Activated CD8-positive, alpha-beta T cell treated with anti-CD3 and anti-CD28 coated beads, Interleukin-2, amount 10 ng/mL, durations not matched to agents 7 days and 5 days (primary cell): ENCODE results near the gene PDK4. TPM values are rescaled to one million over a fixed set of nuclear protein-coding genes. Genes with fewer than 3 reads are reported as not detected.

Experiments used
- ATAC-seq: fragments of 150-1000 bp; cut with Tn5 transposase; one replicate; pipeline ENCODE4 v1.10.0; 2021; ENCODE audit warnings: moderate library complexity
- CTCF ChIA-PET: fragments of 350-600 bp; sonication (Branson Sonifier 250); formaldehyde crosslinking; loops from one replicate; lab custom pipeline; 2021; ENCODE audit warnings: antibody characterized with exemption; lab: Charles Lee
- POLR2A ChIA-PET: fragments of 350-600 bp; sonication (Branson Sonifier 250); formaldehyde crosslinking; loops from one replicate; lab custom pipeline; 2021; ENCODE audit warnings: antibody characterized with exemption; lab: Charles Lee
- DNase-seq: peaks from one replicate; pipeline ENCODE4 v3.0.0-alpha.2; 2020
- H3K27ac Mint-ChIP-seq: one replicate; pipeline ENCODE4 v1.8.0; 2021; ENCODE audit warnings: mild to moderate bottlenecking, mixed read lengths
- H3K27me3 Mint-ChIP-seq: one replicate; pipeline ENCODE4 v1.8.0; 2021; ENCODE audit warnings: low read depth, mixed read lengths
- H3K36me3 Mint-ChIP-seq: one replicate; pipeline ENCODE4 v1.8.0; 2021; ENCODE audit warnings: low read depth, mixed read lengths
- H3K4me1 Mint-ChIP-seq: one replicate; pipeline ENCODE4 v1.8.0; 2021; ENCODE audit warnings: low read depth, mixed read lengths
- H3K4me3 Mint-ChIP-seq: one replicate; pipeline ENCODE4 v1.8.0; 2021; ENCODE audit warnings: mild to moderate bottlenecking, mixed read lengths
- H3K9me3 Mint-ChIP-seq: one replicate; pipeline ENCODE4 v1.8.0; 2022; ENCODE audit warnings: mixed read lengths; ENCODE audit not compliant: insufficient read depth
- total RNA-seq, 2 experiments: library from RNA; stranded (reverse); gene quantifications; one replicate each; pipeline ENCODE4 v1.2.3, GENCODE V29; 2021

The PDK4 gene
- total RNA-seq, 2 experiments from 2014 or later: not detected

DNA sequence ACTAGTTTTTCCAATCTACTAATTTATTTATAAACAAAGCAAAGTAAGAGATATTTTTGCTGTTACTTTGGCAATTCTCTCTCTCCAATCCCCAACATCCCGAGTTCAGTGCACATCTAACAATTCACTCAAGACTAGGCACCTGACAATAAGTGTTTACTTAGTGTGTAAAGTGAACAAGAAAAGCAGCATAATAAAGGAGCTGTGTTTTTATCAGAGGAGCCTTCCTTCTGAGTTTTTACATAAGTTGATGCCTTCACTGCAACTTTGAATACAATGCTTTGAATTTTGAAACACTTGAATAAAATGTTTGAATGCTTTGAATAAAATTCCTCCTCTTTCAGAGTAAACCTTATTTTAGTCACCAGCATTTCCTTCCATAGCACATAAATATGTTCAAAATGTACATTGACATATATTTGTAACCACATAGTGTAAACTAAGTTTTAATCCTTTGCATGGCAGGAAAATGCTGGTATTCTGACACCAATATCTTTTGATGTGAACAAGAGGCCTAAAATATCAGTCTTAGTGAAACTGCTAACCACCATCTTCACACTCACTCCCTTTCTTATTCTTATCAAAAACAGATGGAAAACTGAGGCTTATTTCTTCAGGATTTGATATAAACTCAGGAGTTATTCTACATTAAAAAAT, 11.4 kb downstream of the PDK4 start:
- POLR2A ChIA-PET: no interaction called here
- Mint-ChIP-seq H3K4me3 (no peak overlapping the region), H3K27me3 (peaks cover 2% of the 10 kb centered on the region), H3K9me3 (no peaks in the 10 kb centered on the region), H3K4me1 (no peaks in the 10 kb centered on the region), H3K27ac (no peak overlapping the region), H3K36me3 (no peaks in the 10 kb centered on the region)
- CTCF ChIA-PET: no interaction called here
- no peak for DNase-seq
- no peak for ATAC-seq

- CTCF ChIA-PET: no interaction called here
- H3K36me3 Mint-ChIP-seq: no peaks in the 10 kb centered on the region
- no peak overlapping the region for H3K4me3 Mint-ChIP-seq
- DNase-seq (no peak), ATAC-seq (no peak)
- H3K4me1 Mint-ChIP-seq: no peaks in the 10 kb centered on the region
- POLR2A ChIA-PET: no interaction called here
- peaks cover 2% of the 10 kb centered on the region for H3K27me3 Mint-ChIP-seq
- H3K27ac Mint-ChIP-seq: no peak overlapping the region
- H3K9me3 Mint-ChIP-seq: no peaks in the 10 kb centered on the region
Measured at GRCh38 chr7:95583834-95584621, 12.3 kb downstream of the PDK4 start.

- ChIA-PET CTCF (no interaction called here), POLR2A (interaction anchor here (0.6 kb wide), 1 partner anchor 206 kb away, joined by 3 read pairs; no protein-coding TSS in a partner anchor)
- Mint-ChIP-seq H3K4me1 (no peaks in the 10 kb centered on the region), H3K9me3 (no peaks in the 10 kb centered on the region), H3K4me3 (no peak overlapping the region), H3K27ac (no peak overlapping the region), H3K36me3 (no peaks in the 10 kb centered on the region), H3K27me3 (peaks cover 2% of the 10 kb centered on the region)
- no peak for ATAC-seq
- DNase-seq: no peak
Measured at GRCh38 chr7:95582578-95583293, 13.6 kb downstream of the PDK4 start.

DNA sequence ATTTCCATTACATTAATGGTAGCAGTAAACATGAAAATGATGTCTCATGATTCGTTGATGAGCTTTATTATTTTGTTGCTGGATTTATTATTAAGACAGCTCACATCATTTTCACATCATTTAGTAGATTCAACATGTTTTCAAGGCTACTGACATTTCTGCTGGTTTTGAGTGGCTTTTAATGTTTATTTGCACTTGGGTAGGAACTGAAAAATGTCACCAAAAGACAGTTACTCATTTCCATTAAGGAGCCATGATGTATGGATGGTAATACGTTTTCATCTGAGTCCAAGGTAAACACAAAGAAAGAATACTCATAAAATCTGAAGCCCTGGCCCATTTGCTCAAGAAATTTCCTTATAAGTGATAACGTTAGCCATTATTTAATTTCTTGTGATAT, 14.8 kb downstream of the PDK4 start:
- no peaks in the 10 kb centered on the region for H3K36me3 Mint-ChIP-seq
- CTCF ChIA-PET: no interaction called here
- no peak for ATAC-seq
- DNase-seq: no peak
- POLR2A ChIA-PET: no interaction called here
- no peak overlapping the region for H3K27ac Mint-ChIP-seq
- H3K9me3 Mint-ChIP-seq: no peaks in the 10 kb centered on the region
- peaks cover 2% of the 10 kb centered on the region for H3K27me3 Mint-ChIP-seq
- no peaks in the 10 kb centered on the region for H3K4me1 Mint-ChIP-seq
- H3K4me3 Mint-ChIP-seq: no peak overlapping the region

GRCh38 chr7:95579318-95579717, 17.0 kb downstream of the PDK4 start:
- Mint-ChIP-seq H3K27me3 (peaks cover 2% of the 10 kb centered on the region), H3K9me3 (no peaks in the 10 kb centered on the region), H3K27ac (no peak overlapping the region), H3K36me3 (no peaks in the 10 kb centered on the region), H3K4me1 (no peaks in the 10 kb centered on the region), H3K4me3 (no peak overlapping the region)
- CTCF ChIA-PET: no interaction called here
- POLR2A ChIA-PET: no interaction called here
- ATAC-seq: no peak
- no peak for DNase-seq

DNA sequence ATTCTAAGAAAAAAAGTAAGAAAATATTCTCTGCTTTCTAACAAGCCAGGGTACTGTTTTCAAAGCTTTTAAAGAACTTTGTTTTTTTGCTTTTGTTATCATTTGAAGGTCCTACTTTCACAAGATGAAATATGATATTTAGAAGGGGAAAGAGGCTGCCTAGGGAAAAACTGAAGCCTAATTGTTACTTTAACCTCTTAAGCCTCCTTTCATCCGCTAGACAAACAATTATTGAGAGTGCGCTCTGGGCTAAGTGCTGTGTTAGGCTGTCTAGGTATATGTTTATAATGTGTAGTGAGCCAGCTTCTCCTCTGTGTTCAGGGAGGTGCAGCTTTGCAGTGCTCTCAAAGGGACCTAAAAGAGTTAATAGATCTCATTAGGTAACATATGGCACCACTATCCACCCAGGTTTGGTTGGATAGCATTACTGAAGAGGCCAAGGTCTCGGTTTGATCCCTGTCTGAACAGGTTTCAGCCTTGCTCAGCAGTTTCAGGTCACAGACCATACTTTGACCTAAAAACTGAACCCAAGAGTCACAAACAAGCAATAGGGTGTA, 17.9 kb downstream of the PDK4 start:
- H3K36me3 Mint-ChIP-seq: no peaks in the 10 kb centered on the region
- POLR2A ChIA-PET: no interaction called here
- H3K4me1 Mint-ChIP-seq: no peaks in the 10 kb centered on the region
- no peaks in the 10 kb centered on the region for H3K27me3 Mint-ChIP-seq
- no peak overlapping the region for H3K27ac Mint-ChIP-seq
- ATAC-seq: no peak
- no peak for DNase-seq
- H3K9me3 Mint-ChIP-seq: no peaks in the 10 kb centered on the region
- no peak overlapping the region for H3K4me3 Mint-ChIP-seq
- CTCF ChIA-PET: no interaction called here

DNA sequence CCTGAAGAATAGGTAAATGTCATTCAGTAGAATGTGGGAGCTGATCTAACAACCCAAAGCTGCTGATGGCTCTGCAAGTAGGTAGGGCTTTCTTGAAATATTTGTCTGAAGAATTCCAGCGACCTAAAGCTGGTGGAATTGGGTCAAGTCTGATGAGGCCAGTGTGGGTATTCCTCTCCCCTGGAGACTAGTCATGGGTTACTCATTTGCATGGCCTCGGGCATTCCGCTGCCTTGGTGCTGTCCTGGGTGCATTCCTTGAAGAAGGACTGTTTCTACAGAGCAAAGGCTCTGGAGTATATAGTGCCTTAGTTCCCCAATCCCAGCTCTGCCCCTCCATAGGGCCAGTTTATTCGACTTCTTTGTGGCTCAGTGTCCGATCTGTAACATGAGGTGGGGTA, 19.2 kb downstream of the PDK4 start:
- CTCF ChIA-PET: no interaction called here
- no peaks in the 10 kb centered on the region for H3K36me3 Mint-ChIP-seq
- H3K4me1 Mint-ChIP-seq: no peaks in the 10 kb centered on the region
- no peaks in the 10 kb centered on the region for H3K9me3 Mint-ChIP-seq
- POLR2A ChIA-PET: no interaction called here
- H3K27me3 Mint-ChIP-seq: no peaks in the 10 kb centered on the region
- DNase-seq (no peak), ATAC-seq (no peak)
- H3K27ac Mint-ChIP-seq: no peak overlapping the region
- no peak overlapping the region for H3K4me3 Mint-ChIP-seq

DNA sequence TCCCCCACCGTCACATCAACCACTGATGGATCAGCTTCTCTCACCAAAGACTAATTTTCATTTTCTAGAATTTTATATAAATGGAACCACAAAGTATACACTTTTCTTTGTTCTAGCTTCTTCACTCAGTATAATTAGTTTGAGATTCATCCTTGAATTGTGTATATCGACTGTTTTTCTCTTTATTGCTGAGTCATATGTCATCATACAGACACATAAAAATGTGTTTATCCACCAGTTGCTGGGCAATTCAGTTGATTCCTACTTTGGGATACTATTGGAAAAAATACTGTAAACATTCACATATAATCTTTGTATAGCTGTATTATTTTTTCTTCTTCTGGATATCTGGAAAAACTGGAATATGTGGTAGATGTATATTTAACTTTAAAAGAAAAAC, 26.6 kb downstream of the PDK4 start:
- H3K27me3 Mint-ChIP-seq: no peaks in the 10 kb centered on the region
- ChIA-PET CTCF (no interaction called here), POLR2A (no interaction called here)
- ATAC-seq (no peak), DNase-seq (no peak)
- no peaks in the 10 kb centered on the region for H3K4me1 Mint-ChIP-seq
- H3K9me3 Mint-ChIP-seq: no peaks in the 10 kb centered on the region
- no peaks in the 10 kb centered on the region for H3K36me3 Mint-ChIP-seq
- no peak overlapping the region for H3K27ac Mint-ChIP-seq
- H3K4me3 Mint-ChIP-seq: no peak overlapping the region

DNA sequence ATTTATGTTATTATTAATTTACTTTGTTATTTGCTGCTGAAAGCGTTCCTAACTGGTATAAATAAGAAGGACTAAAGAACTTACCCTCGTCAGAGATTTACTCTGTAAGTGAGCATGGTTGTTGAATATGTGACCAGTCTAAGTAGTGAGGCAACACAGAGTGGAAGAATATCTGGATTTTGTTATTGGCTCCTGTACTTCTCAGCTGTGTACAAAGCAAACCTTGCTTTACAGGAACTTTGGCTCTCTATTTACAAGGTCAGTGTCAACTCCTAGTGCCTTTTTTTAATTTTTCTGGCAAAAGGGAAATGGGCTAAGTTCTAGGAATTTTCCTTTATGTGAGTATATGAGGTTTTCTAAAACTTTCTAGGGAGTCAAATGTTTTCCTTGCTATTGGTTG, 35.6 kb downstream of the PDK4 start:
- peaks cover 7% of the 10 kb centered on the region for H3K27me3 Mint-ChIP-seq
- POLR2A ChIA-PET: no interaction called here
- H3K9me3 Mint-ChIP-seq: no peaks in the 10 kb centered on the region
- no peak for ATAC-seq
- H3K36me3 Mint-ChIP-seq: no peaks in the 10 kb centered on the region
- no peak overlapping the region for H3K27ac Mint-ChIP-seq
- DNase-seq: no peak
- no peaks in the 10 kb centered on the region for H3K4me1 Mint-ChIP-seq
- CTCF ChIA-PET: no interaction called here
- no peak overlapping the region for H3K4me3 Mint-ChIP-seq

DNA sequence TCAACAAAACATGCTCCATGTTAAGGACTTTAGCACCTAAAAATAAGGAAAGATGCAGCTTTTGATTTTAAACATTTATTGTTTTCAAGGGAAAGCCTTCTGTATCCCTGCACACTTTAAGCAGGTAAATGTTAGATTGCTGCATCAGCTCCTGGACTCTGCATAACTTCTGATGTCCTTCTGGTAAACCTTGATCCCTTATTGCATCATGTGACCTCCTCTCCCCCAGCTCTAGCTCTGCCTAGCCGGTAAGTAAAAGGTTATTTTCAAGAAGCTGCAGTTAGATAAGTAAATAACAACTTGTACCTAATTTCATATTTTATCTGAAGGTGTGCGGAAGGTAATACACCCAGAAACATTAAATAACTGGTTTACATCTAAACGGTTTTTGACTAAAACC, 37.5 kb downstream of the PDK4 start:
- no peak overlapping the region for H3K4me3 Mint-ChIP-seq
- CTCF ChIA-PET: no interaction called here
- H3K4me1 Mint-ChIP-seq: no peaks in the 10 kb centered on the region
- H3K27me3 Mint-ChIP-seq: peaks cover 7% of the 10 kb centered on the region
- no peaks in the 10 kb centered on the region for H3K36me3 Mint-ChIP-seq
- DNase-seq (no peak), ATAC-seq (no peak)
- no peak overlapping the region for H3K27ac Mint-ChIP-seq
- H3K9me3 Mint-ChIP-seq: no peaks in the 10 kb centered on the region
- POLR2A ChIA-PET: no interaction called here

GRCh38 chr7:95556777-95557176, 39.5 kb downstream of the PDK4 start:
- H3K27me3 Mint-ChIP-seq: peaks cover 7% of the 10 kb centered on the region
- no peaks in the 10 kb centered on the region for H3K36me3 Mint-ChIP-seq
- no peaks in the 10 kb centered on the region for H3K9me3 Mint-ChIP-seq
- CTCF ChIA-PET: no interaction called here
- H3K4me3 Mint-ChIP-seq: no peak overlapping the region
- H3K4me1 Mint-ChIP-seq: no peaks in the 10 kb centered on the region
- ATAC-seq (no peak), DNase-seq (no peak)
- POLR2A ChIA-PET: no interaction called here
- no peak overlapping the region for H3K27ac Mint-ChIP-seq

DNA sequence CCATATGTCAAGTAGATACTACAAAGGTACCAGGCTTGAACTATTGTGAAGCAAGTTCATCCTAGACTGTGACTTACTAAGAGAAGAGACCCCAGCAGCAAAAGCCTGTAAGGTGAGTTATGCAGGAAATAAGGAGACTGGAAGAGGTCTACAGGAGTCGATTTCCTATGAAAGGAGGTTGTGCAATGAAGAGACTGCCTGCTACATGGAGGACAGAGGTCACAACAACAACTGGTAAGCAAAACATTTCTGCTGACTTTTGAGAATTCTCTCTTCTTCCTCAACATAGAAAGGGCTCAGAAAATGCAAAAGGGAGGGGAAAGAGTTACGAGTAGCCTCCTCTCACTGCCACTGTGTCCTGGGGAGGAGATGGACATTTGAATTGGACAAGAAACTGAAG, 42.4 kb downstream of the PDK4 start:
- Mint-ChIP-seq H3K4me3 (no peak overlapping the region), H3K27ac (no peak overlapping the region), H3K27me3 (peaks cover 6% of the 10 kb centered on the region), H3K9me3 (no peaks in the 10 kb centered on the region), H3K36me3 (no peaks in the 10 kb centered on the region), H3K4me1 (no peaks in the 10 kb centered on the region)
- ChIA-PET CTCF (no interaction called here), POLR2A (no interaction called here)
- ATAC-seq: no peak
- no peak for DNase-seq
